Upper lobe of right lung (tissue), 1 donor: ENCODE data around the gene C15orf40. TPM values are rescaled to one million over a fixed set of nuclear protein-coding genes. Genes with fewer than 3 reads are reported as not detected.

Experiments used
- ATAC-seq: fragments of 200-7000 bp; cut with Tn5 transposase; one replicate; pipeline ENCODE4 v1.9.1; 2020; ENCODE audit warnings: mild to moderate bottlenecking, moderate library complexity
- DNase-seq: peaks from one replicate; pipeline ENCODE4 v3.0.0-alpha.2; 2020
- H3K27ac ChIP-seq: fragments of 200-600 bp; one replicate; pipeline ENCODE4 v1.8.0; 2022
- H3K27me3 ChIP-seq: fragments of 200-600 bp; one replicate; pipeline ENCODE4 v1.8.0; 2022; ENCODE audit warnings: mild to moderate bottlenecking
- H3K36me3 ChIP-seq: fragments of 200-600 bp; one replicate; pipeline ENCODE4 v1.8.0; 2022
- H3K4me1 ChIP-seq: fragments of 200-600 bp; one replicate; pipeline ENCODE4 v1.8.0; 2022
- H3K4me3 ChIP-seq: fragments of 200-600 bp; one replicate; pipeline ENCODE4 v1.8.0; 2022; ENCODE audit warnings: mild to moderate bottlenecking
- H3K9me3 ChIP-seq: fragments of 200-600 bp; one replicate; pipeline ENCODE4 v1.8.0; 2022
- CTCF ChIP-seq: fragments of 200-600 bp; IDR thresholded peaks from one replicate; pipeline ENCODE4 v1.8.0; 2022; ENCODE audit warnings: antibody characterized with exemption
- intact Hi-C: fragments of 100-400 bp; cut with DNase I; formaldehyde crosslinking; loops from one replicate; pipeline ENCODE4 v1.11.0; 2022
- total RNA-seq: library from RNA; stranded (reverse); fragmentation: NEBNext Ultra II Directional; extraction: Animal tissue kit (Norgen Biotek cat#: 25700); gene quantifications from one replicate; pipeline ENCODE4 v1.2.1, GENCODE V29; 2021
- donor health status: DM: no; HTN: yes; CAD: no; lungs with severe emphysema.

The C15orf40 gene
- total RNA-seq, 1 donor from 2014 or later, result 23.0 TPM

- Histone ChIP-seq H3K36me3 (no peaks in the 10 kb centered on the region), H3K4me1 (peaks cover 12% of the 10 kb centered on the region), H3K4me3 (peak overlapping the region; percentile 56), H3K27ac (peak overlapping the region; percentile 17), H3K9me3 (no peaks in the 10 kb centered on the region), H3K27me3 (peaks cover 8% of the 10 kb centered on the region)
- peak; percentile 3 for ATAC-seq
- intact Hi-C loops, result no loop called here
- no peak for TF ChIP-seq CTCF
- no peak for DNase-seq
Measured at GRCh38 chr15:82951472-82952157, 59.8 kb downstream of the C15orf40 start.

- H3K36me3 ChIP-seq, result no peaks in the 10 kb centered on the region
- no peak for ATAC-seq
- no peak overlapping the region for H3K4me3 ChIP-seq
- peak overlapping the region; percentile 17 for H3K27ac ChIP-seq
- H3K4me1 ChIP-seq, result peaks cover 12% of the 10 kb centered on the region
- peaks cover 8% of the 10 kb centered on the region for H3K27me3 ChIP-seq
- intact Hi-C loops, result no loop called here
- no peaks in the 10 kb centered on the region for H3K9me3 ChIP-seq
- TF ChIP-seq CTCF, result no peak
- no peak for DNase-seq
Measured at GRCh38 chr15:82950746-82951370, 60.6 kb downstream of the C15orf40 start.

- Histone ChIP-seq H3K9me3 (no peaks in the 10 kb centered on the region), H3K27ac (no peak overlapping the region), H3K36me3 (no peaks in the 10 kb centered on the region), H3K4me1 (peaks cover 12% of the 10 kb centered on the region), H3K4me3 (no peak overlapping the region), H3K27me3 (peaks cover 8% of the 10 kb centered on the region)
- intact Hi-C loops, result no loop called here
- TF ChIP-seq CTCF, result no peak
- ATAC-seq (no peak), DNase-seq (no peak)
Measured at GRCh38 chr15:82950295-82950694, 61.1 kb downstream of the C15orf40 start.

- no peak for TF ChIP-seq CTCF
- Histone ChIP-seq H3K27me3 (peaks cover 3% of the 10 kb centered on the region), H3K36me3 (no peaks in the 10 kb centered on the region), H3K27ac (no peak overlapping the region), H3K9me3 (no peaks in the 10 kb centered on the region), H3K4me1 (peaks cover 3% of the 10 kb centered on the region), H3K4me3 (no peak overlapping the region)
- intact Hi-C loops, result no loop called here
- ATAC-seq (no peak), DNase-seq (no peak)
Measured at GRCh38 chr15:82946155-82946701, 65.2 kb downstream of the C15orf40 start.

- Histone ChIP-seq H3K4me3 (no peak overlapping the region), H3K36me3 (no peaks in the 10 kb centered on the region), H3K4me1 (no peaks in the 10 kb centered on the region), H3K9me3 (no peaks in the 10 kb centered on the region), H3K27me3 (no peaks in the 10 kb centered on the region), H3K27ac (no peak overlapping the region)
- DNase-seq, result no peak
- intact Hi-C loops, result no loop called here
- no peak for TF ChIP-seq CTCF
- no peak for ATAC-seq
Measured at GRCh38 chr15:82945326-82945725, 66.1 kb downstream of the C15orf40 start.
